Activated effector memory CD4-positive, alpha-beta T cell treated with anti-CD3 and anti-CD28 coated beads, Interleukin-2, amount 50 U/mL, for 16 hours (primary cell): ENCODE data around the gene CUL7.
"Not testable (repeated sequence)": the region's sequence is repeated elsewhere in the genome, so short reads cannot be mapped to it uniquely, and the experiment has no call there.

Source experiments
- DNase-seq: peaks from one replicate; pipeline ENCODE4 v3.0.0-alpha.2; 2020

The CUL7 gene

DNA sequence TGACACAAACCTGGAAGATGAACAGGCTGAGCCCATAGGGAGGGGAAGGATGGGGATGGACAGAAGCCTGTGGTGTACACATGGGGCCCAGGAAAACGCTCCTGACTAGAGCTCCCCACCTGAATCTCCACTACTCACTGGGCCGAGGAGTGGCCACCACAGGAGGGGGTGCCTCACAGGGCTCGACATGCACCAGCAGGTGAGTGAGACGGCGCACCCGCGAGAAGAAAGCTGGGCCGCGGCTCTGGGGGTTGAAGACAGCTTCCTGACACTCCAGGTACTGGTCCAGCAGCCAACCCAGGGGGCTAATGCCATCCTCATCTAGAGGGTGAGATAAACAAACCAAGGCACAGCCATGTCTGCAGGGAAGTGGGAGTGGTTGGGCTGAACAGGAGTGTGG, 10.3 kb downstream of the CUL7 start:
- DNase-seq = no peak

GRCh38 chr6:43041475-43041874, 12.2 kb downstream of the CUL7 start:
- not testable (repeated sequence) for DNase-seq

DNA sequence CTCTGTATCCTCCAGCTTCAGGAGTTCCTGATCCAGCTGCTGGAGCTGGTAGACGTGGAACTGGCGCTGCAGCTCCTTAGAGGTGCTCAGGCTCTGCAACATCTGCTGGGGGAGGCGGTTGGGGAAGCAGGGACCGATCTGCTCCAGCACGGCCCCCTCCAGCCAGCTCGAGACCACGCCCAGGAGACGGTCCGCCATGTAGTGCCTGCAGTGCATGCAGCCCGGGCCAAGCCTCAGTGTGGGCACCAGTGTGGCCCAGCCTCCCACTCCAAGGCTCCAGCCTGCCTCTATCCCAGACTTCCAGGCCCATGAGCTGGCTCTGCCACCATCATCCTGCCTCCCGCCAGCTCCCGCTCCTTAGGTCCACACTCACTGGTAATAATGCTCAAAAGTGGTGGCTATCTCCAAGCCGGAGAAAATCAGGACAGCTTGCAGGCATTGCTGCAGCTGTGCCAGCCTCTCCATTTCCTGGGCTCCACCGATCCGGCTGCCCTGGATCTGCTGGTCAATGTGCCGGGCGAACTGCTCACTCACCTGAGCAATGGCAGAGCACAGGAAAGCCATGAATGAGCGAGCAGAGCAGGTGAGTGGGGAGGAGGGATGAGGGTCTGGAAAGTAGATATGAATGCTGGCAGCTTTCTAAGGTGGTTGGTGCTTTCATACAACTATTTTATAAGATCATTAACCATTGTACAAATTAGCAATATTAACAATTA, 13.0 kb downstream of the CUL7 start:
- DNase-seq = no peak

GRCh38 chr6:43038727-43039126, 14.9 kb downstream of the CUL7 start:
- DNase-seq = no peak

DNA sequence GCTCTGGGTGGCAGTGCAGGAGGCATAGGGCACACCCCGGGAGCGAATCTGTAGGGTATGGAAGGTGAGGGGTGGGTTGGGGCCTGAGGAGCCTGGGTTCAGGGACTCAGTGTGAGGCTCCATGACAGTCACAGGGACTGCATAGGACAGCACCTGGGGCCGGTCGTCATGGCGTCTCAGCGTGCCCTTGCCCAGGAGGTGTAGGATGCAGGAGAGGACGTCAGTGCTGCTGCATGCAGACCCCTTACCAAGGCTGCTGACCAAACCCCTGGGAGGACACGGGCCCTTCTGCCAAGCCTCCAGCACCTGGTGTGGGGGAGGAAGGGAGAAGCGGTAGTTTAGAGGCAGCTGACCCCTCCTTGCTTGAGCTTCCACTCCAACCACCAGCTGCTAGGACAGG, 15.9 kb downstream of the CUL7 start:
- no peak for DNase-seq

GRCh38 chr6:43037197-43037596, 16.5 kb downstream of the CUL7 start:
- DNase-seq = no peak

- DNase-seq = no peak
Measured at GRCh38 chr6:43036712-43037111, 16.9 kb downstream of the CUL7 start.

DNA sequence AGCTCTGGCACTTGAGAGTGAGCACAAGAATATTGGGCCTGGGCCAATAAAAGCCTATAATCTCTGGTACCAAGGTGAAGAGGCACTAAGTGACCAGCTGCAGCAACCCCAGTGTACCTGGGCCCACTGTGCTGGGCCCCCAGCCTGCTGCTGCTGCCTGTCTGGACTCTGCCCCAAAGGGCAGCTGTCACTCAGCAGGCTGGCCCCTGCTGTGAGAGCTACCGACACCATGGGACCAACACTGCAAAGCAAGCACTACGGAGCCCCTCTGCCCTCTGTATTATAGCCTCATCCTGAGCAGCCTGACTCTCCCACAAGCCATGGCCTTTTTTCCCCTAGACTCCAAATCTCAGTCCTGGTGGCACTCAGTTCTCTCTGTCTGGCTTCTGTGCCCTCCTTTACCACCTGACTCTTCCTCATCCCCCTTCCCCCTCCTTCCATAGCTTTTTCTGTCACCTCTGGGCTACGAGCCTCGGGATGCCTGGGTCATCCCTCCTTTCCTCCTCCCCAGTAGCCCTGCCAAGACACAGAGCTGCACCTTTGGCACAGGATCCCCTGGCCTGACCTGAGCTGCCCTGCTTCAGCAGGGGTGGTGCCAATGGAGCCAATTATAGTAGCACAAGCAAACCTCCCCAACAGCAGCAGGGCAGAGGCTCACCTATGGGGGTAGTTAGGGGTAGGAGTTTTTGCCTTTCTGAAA, 18.0 kb downstream of the CUL7 start:
- no peak for DNase-seq

GRCh38 chr6:43034190-43034525, 19.5 kb downstream of the CUL7 start:
- DNase-seq = no peak

- DNase-seq = no peak
Measured at GRCh38 chr6:43033496-43034189, 20.0 kb downstream of the CUL7 start.

DNA sequence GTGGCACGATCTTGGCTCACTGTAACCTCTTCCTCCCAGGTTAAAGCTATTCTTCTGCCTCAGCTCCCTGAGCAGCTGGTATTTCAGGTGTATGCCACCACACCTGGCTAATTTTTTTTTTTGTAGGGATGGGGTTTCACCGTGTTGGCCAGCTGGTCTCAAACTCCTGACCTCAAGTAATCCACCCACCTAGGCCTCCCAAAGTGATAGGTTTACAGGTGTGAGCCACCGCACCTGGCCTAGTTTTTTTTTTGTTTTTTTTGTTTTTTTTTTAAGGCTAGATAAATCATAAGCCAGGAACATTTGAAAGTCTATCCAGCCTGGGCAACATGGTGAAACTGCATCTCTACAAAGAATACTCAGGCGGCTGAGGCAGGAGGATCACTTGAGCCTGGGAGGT, 21.3 kb downstream of the CUL7 start:
- no peak for DNase-seq

DNA sequence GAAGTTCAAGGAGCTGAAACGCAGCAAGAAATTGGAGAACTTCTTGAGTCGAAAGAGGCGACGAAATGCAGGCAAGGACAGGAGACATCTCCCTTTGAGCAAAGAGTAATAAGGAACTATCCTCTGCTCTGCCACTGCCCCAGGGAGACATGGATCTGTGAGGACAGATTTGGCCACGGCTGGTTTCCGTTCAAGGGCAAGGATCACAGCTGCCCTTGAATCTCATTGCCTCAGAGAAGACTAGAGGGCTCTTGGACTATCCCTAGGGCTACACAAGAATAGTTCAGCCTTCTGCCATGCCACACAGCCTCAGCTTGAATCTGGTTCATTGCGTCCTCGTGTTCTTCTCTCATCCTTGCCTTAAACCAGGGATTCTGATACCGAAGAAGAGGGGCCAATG, 24.5 kb downstream of the CUL7 start:
- DNase-seq = no peak

GRCh38 chr6:43026365-43026764, 27.3 kb downstream of the CUL7 start:
- DNase-seq = no peak

DNA sequence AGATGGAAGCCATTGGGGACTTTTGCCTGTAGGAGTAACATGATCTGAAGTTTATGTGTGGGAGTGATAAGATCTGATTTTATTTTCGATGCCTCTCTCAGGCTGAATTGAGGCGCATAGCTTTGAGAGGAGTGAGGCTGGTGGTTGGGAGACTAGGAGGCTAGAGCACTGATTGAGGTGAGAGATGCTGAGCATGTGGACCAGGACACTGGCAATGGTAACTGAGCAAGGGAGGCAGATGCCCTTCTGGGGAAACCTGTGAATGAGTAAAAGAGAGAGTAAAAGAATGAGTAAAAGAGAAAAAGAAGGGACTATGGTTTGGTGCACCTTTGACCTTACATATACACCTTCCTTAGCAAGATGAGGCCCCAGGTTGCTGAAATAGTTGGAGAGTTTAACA, 29.2 kb downstream of the CUL7 start:
- no peak for DNase-seq

- peak; percentile 91 for DNase-seq
Measured at GRCh38 chr6:43021270-43022047, 32.2 kb downstream of the CUL7 start, which contains the start of gene RRP36. TSS of gene RRP36 (plus strand) at chr6:43021623. CDS start at chr6:43021655, 32 bp downstream.

DNA sequence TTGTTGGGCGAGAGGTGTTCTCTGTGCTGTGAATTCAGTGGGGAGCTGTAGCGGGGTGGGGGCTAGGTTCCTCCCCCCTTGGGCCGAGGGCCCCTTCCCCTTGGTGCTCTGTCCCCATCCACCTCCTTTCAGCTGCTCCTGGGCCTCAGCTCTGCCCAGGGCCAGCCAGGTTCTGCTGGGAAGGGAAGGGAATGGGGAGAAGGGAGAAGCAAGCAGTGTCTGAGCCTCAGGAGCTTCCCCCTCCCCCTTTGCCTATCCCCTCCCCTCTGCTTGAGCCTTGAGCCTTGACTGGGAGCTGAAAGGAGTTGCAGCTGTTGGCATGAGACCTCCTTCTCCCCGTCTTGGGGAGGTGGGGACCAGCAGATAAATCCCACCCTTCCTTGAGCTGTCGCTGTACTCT, 32.8 kb downstream of the CUL7 start:
- no peak for DNase-seq

DNA sequence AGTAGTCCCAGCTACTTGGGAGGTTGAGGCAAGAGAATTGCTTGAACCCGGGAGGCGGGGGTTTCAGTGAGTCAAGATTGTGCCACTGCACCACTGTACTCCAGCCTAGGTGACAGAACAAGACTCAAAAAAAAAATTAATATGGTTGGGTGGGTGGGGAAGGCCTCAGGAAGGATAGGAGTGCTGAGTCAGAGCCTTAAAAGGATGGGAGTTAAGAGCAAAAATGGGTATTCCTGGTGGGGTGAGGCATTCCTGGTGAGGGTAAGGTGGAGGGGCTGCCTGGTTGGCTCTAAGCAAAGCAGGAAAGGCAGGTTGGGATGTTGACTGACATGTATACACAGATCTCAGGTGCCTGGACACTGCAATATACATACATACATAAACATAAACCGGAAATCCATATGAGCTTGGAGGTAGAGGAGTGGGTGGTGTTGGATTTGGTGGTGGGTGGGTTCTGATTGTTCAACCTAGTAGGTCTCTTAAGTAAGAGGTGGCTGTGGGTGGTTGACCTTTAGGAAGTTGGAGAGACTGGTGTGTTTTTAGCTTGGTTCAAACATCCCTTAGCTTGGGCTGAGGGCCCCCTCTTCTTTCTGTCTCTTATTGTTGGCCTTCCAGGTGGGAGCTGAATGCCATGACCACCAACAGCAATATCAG, 33.5 kb downstream of the CUL7 start:
- DNase-seq = no peak

DNA sequence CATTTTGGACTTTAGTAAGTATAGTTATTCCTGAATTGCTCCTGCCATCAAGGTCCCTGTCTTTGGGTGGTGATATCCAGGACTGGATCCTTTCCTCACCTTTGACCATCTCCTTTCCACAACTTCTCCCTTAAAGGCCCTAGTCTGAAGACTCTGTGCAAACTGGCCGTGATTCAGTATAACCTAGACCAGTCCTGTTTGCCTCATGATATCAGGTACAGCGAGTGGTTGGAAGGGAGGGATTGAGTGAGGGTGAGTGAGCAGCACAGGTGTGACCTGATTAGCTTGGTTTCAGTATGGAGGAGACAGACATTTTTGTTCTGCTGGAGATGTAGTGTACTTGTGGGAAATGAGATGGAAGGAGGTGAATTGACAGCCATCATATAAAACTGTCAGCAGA, 34.5 kb downstream of the CUL7 start:
- no peak for DNase-seq

DNA sequence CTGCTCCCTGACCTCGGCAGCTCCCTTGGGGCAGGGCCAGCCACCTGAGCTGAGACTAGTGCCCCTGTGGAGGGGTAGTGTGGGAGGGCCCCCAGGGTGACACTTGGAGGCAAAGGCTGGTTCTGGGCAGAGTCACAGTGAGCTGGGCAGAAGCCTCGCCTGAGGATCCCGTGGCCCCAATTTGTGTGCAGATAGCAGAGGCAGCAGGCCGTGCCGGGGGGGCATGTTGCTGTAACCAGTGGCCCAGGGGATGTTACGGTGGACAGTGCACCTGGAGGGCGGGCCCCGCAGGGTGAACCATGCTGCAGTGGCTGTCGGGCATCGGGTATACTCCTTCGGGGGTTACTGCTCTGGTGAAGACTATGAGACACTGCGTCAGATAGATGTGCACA, 36.7 kb downstream of the CUL7 start:
- DNase-seq = no peak

GRCh38 chr6:43016176-43016942, 37.3 kb downstream of the CUL7 start:
- DNase-seq = no peak

GRCh38 chr6:43014434-43014909, 39.2 kb downstream of the CUL7 start:
- no peak for DNase-seq
